Fibroblast of lung (primary cell): ENCODE results near the gene MACF1.

Source experiments
- EZH2 ChIP-seq: IDR thresholded peaks from 2 replicates; pipeline ENCODE4 v1.5.1; 2012; ENCODE audit warnings: low read length, control low read depth, mild to moderate bottlenecking; ENCODE audit errors: missing control alignments
- TF ChIP-seq, protein P1 (sequence below), 2 donors: IDR thresholded peaks in 1 of 2; conservative IDR thresholded peaks in 1 of 2; 1 replicate in 1 of 2; 2 replicates in 1 of 2; pipeline ENCODE4 v1.5.1; 2011 to 2012; ENCODE audit warnings: low read length in 2 of 2, control low read depth in 1 of 2, inconsistent platforms in 1 of 2, low read depth in 1 of 2, mild to moderate bottlenecking in 1 of 2

- TF ChIP-seq, protein P1, sequence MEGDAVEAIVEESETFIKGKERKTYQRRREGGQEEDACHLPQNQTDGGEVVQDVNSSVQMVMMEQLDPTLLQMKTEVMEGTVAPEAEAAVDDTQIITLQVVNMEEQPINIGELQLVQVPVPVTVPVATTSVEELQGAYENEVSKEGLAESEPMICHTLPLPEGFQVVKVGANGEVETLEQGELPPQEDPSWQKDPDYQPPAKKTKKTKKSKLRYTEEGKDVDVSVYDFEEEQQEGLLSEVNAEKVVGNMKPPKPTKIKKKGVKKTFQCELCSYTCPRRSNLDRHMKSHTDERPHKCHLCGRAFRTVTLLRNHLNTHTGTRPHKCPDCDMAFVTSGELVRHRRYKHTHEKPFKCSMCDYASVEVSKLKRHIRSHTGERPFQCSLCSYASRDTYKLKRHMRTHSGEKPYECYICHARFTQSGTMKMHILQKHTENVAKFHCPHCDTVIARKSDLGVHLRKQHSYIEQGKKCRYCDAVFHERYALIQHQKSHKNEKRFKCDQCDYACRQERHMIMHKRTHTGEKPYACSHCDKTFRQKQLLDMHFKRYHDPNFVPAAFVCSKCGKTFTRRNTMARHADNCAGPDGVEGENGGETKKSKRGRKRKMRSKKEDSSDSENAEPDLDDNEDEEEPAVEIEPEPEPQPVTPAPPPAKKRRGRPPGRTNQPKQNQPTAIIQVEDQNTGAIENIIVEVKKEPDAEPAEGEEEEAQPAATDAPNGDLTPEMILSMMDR (conservative IDR thresholded peaks at IDR 0.05 in 1 of 2, IDR thresholded peaks at IDR 0.05 in 1 of 2; ENCODE audit: low read depth in 1 of 2, low read length in 2 of 2), result no peak
- no peak for TF ChIP-seq EZH2
These were observed 216.0 kb downstream of the MACF1 start for GRCh38 chr1:39420493-39420892.
